T47D (cell line): ENCODE results near the gene CST9L.

Source experiments
- DNase-seq, 2 experiments: peaks; one replicate each; pipeline versions ENCODE4 v3.0.0 to v3.0.0-alpha.2; 2011 to 2012; ENCODE audit warnings: low read depth in 1 of 2, low spot score in 1 of 2
- JUND ChIP-seq: IDR thresholded peaks from 2 replicates; pipeline ENCODE4 v1.6.1; 2012; ENCODE audit warnings: low read depth
- in situ Hi-C: cut with HindIII; loops from 2 replicates; pipeline ENCODE4 v1.10.0; 2016; ENCODE audit warnings: low sequenced_read_pairs, low pct_unique_long_range_greater_than_20kb

Gene CST9L, protein sequence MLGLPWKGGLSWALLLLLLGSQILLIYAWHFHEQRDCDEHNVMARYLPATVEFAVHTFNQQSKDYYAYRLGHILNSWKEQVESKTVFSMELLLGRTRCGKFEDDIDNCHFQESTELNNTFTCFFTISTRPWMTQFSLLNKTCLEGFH

DNA sequence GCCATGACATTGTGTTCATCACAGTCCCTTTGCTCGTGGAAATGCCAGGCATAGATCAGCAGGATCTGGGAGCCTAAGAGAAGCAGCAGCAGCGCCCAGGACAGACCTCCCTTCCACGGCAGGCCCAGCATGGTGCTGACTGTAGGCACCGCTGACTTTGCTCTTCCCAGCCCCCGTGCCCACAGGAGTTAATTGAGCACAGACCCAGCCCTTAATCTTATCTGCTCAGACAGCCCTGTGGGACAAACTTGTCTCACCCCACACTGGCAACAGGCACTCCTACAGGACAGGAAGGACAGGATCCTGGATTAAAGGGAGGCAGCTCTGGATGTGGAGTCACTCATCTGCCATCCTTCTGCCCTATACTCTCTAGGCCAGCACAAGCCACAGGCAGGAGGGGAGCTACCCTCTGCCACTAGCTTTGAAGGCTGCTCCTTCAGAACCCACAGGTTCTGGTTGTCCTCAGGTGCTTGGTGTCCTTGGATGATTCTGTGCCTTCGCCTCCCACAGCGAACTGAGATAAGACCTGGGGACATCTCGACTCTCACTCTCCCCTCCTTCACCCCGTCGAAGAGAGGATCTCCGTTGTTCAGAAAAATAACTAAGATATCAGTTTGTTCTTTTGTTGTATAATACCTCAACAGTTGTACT is at the start of gene CST9L:
TSS of gene CST9L (minus strand) at position 165 of the 651 bp plus-strand sequence. CDS start at position 131, 34 bp downstream.
- no peak for DNase-seq
- in situ Hi-C loops: no loop called here
- no peak for TF ChIP-seq JUND

DNA sequence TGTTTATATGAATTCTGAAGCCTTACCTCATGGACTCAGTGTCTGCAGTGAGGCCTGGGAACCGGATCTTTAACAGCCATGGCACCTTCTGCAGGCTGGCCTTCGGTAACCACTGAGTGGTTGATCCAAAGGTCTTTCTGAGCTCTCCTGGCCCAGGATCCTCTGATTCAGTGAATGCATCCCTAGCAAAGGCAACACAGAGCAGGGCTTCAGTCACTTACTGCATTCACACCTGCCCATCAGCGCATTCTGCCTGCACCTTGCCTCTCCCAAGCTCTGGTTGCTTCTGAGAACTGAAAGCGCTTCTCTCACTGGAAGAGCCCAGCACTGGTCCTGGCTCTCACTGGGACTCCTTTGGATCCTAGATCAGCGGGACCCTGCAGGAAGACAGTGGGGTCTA is 45.9 kb upstream of the CST9L start:
- no peak for DNase-seq
- in situ Hi-C loops: no loop called here
- no peak for TF ChIP-seq JUND

DNA sequence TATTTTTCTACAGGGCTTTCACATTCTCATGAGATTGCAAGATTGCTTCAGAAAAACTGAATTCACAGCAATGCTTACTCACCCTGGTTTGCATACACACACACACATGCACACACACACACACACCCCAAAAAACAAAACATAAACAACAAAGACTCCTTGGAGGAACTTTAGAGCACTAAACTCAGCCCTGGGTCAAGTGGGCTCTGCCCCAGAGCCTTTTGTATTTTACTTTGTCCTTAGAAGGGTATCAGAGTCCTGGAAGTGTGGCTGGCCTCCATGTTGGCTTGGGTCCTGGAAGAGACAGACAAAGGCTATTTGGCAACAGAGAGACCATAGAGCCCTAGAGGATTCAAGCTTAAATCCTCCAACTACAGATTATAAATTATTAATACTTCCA is 45.4 kb upstream of the CST9L start:
- no peak for DNase-seq
- in situ Hi-C loops: no loop called here
- no peak for TF ChIP-seq JUND

DNA sequence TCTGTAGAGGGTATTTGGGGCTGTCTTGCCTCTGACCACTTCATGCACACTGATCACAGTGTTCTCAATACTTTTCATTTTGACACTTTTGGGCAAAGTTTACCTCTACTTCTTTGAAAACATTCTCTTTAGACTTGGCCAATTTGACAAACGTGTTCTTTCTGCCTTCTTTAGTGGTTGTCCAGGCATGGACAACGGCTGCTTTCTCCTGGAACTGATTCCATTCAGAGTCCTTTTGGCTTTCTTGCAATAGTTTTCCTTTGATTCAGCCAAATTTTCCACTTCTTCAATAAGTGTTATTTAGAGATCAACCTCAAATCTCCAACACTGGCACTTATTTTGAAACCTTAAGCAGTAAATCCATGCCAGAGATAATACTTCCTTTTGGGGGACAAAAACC is 44.1 kb upstream of the CST9L start:
- DNase-seq: no peak
- TF ChIP-seq JUND: no peak
- in situ Hi-C loops: no loop called here

DNA sequence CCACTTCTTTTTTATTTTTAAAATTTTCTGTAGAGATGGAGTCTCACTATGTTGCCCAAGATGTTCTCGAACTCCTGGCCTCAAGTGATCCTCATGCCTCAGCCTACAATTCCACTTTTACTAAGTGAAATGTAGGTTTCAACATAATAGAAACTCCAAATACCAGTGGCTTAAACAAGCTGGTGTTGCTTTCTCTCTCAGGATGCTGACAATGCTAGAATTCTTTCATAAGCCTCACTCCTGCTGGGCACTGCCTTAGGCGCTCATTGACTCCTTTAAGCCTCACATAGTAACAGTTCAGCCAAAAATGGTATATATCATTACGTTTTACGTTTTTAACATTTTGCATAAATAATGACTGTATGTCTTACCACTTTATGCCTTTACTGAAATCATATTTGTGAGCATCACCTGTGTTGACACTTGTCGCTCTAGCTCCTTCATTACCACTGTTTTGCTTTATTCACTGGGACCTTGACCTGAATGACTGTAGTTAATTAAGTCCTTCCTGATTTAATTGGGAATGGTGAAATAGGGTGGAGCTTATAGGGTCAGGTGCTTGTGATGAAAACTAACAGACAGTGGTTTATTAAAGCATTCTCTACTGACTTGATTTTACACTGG is 41.3 kb upstream of the CST9L start:
- in situ Hi-C loops: no loop called here
- DNase-seq: no peak
- no peak for TF ChIP-seq JUND

DNA sequence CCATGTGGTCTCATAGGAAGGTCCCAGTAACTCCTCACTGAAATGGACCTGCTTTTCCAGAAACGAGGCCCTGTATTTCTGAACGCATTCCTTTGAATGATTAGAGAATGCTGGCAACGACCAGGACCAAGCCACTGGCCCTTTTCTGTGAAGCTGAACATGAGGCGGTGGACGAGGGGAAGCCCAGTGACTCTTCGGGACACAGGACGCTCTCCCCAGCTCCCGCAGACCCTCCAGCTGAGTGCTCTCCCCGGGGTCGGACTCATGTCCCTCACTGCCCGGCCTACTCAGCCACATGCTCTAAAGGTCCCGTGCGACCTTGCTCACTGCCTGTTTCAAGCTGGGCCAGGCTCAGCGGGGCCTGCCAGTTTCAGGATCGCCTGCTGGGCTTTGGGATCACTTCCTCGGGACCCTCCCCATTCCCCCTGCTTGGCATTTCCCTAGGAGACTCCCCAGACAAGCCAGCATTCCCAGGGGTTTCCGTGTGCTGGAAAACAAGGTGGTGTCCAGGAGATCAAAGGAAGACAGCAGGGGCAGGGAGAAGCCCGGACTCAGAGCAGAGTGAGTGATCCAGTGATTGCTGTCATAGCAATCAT is 40.1 kb upstream of the CST9L start:
- in situ Hi-C loops: no loop called here
- no peak for DNase-seq
- TF ChIP-seq JUND: no peak

DNA sequence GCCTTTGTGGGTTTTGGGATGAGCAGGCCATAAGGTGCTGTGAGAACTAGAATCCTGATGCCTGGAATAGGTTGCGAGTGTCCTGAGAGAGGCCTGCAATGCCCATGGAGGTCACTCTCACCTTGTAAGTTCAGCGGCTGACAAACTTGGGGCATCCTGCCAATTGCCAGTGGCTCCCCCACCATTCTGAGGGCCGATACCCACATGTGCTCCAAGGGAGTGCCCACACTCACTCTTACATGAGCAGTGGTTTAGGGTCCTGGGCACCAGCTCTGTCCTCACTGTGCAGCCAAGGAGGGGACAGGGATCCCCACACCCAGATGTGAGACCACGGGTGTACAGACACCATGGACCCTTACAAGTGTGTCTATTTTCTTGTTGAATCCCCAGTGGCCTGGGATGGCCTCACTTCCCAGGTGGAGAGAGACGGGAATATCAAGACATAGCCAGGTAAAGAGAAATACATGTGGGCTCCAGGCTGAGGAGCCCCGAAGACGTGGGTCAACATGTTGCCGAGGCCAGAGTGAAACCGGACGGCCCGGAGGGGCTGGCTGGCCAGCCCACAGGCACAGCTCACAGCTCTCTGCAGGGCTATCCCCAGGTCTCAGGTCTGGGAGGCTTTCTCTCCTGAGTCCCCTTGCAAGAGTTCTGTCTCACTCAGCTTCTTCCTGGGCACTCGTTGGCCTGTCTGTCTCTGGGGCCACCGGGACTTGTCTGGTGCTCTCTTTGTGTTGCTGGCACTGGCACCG is 39.4 kb upstream of the CST9L start:
- in situ Hi-C loops: no loop called here
- DNase-seq: no peak
- no peak for TF ChIP-seq JUND

DNA sequence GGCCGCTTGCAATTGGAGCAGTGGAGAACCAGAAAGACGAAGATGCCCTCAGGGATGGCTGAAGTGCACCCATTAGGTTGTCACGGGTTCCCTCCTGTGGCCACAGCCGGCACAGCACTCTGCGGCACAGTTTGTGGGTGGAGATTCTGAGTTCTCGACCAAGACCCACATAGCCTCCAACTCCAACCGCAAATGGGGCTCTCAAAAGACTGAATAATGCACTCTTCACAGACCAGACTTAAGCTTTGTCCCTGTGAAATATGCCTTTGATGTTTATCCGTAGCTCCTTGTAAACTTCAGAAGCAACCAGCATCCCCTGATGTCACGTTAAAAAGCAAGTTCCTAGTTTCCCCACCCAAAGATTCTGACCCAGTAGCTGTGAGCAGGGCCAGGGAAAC is 38.4 kb upstream of the CST9L start:
- in situ Hi-C loops: no loop called here
- peak; percentile 83 to 92 for DNase-seq
- no peak for TF ChIP-seq JUND

DNA sequence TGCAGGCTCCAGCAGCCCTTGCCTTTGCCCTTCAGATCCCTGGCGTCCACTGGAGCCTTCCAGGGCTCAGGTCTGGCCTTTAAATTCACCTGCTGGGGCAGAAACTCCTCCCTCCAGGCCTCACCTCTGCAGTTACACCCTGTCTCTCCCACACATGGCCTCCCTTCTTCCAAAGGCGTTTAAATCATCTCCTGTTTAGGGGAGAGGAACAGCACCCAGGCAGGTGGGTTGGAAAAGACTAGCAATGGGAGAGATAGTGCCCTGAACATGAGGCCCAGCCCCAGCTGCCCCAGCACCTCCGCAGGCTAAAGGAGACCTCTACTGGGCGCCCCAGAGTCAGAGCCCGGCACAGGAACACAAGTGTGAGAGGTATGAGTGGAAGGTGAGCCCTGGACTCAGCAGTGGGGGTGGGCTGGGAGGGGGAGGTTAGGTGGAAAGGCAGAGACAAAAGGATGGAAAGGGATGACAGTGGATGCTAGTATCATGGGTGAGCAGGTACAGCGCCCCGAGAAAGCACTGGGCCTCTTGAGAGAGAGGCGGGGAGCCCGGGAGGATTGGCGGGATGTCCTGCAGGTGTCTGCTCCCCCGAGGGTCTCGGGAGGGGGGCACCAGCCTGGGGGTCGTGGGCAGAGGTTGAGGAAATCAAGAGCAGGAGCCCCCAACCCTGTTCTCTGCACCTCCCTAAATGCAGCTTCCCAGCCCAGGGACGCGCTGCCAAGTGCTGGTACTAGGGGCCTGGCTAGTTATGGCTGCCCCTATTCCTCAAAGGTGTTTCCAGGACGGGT is 37.8 kb upstream of the CST9L start, which contains the start of gene CST9:
TSS of gene CST9 (minus strand) at position 51 of the 785 bp plus-strand sequence. CDS start 53 bp downstream, outside the sequence.
- in situ Hi-C loops: no loop called here
- TF ChIP-seq JUND: no peak
- no peak for DNase-seq

DNA sequence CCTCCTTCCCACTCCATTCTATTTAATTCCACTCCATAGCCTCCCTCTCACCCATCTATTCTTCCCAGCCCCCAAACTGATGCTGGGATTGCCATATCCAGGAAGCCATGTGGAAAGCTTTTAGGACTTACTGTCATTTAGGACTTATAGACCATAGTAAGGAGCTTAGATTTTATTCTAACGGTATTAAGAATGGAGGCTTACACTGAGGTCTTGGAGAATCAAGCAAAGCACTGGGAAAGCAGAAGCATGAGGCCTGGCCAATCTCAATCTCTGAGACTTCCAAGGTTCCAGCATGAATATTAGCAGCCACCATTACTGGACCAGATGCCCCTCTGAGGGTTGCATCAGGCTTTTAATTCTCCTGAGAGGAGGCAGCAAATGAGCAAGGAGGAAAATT is 36.0 kb upstream of the CST9L start:
- TF ChIP-seq JUND: no peak
- in situ Hi-C loops: no loop called here
- no peak for DNase-seq

DNA sequence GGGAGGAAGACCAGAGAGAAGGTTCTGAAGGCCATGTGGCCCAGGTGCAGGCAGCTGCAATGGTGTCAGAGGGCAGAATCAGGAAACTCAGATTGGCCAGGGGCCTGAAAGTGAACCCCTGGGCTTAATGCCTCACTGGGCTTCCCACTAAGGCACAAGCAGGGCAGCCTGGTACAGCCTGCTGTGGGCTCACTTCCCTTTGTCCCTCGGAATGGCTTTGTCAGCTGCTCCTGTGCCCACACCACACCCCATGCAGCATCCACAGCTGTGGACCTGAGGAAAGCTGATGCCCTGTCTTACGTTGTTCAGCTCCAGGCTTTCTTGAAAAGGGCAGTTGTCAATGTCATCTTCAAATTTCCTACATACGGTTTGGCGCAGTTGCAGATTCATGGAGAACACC is 35.0 kb upstream of the CST9L start:
- no peak for TF ChIP-seq JUND
- in situ Hi-C loops: no loop called here

DNA sequence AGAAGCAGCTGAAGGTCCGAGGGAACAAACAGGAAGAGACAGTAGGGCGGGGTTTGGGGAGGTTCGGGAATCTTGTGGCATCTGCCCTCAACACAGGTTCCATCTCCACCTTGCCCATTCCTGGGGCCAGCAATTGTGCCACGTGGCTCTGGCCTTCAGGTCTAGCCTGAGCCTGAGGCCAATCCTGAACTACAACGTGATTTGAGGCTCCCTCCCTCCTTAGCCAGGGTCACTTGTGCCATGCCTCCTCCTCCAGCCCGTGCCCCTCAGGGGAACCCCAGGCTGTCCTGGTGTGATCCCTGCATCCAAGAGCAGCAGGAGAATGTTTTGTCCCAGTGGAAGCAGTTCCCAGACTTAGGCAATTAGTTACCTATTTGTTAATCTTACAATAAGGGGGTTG is 34.4 kb upstream of the CST9L start:
- DNase-seq: no peak
- in situ Hi-C loops: no loop called here
- TF ChIP-seq JUND: no peak

More for the DNA sequence above, 35.0 kb upstream of the CST9L start:
- DNase-seq: no peak
